AG04449 (cell line): ENCODE data around the gene ARID1B.

ENCODE experiments used
- CTCF ChIA-PET: fragments of 350-600 bp; formaldehyde crosslinking; extraction: SDS; loops from one replicate; lab custom pipeline; 2021; ENCODE audit warnings: antibody characterized with exemption; lab: Yijun Ruan, JAX
- POLR2A ChIA-PET: fragments of 400-600, 350-600 bp; formaldehyde crosslinking; extraction: SDS; loops from one replicate; lab custom pipeline; 2020; ENCODE audit warnings: antibody characterized with exemption, inconsistent platforms; lab: Yijun Ruan, JAX
- DNase-seq: peaks from one replicate; pipeline ENCODE4 v3.0.0-alpha.2; 2010; ENCODE audit warnings: low read depth, low spot score
- H3K4me3 ChIP-seq: 2 replicates; pipeline ENCODE4 v1.5.1; 2011; ENCODE audit warnings: low read depth, mild to moderate bottlenecking, control low read depth, low read length
- TF ChIP-seq, protein P1 (sequence below): IDR thresholded peaks from one replicate; pipeline ENCODE4 v1.5.1; 2011; ENCODE audit warnings: mild to moderate bottlenecking, moderate library complexity, low read length, control low read depth, inconsistent platforms; ENCODE audit not compliant: insufficient read depth; ENCODE audit errors: missing control alignments

Gene ARID1B

DNA sequence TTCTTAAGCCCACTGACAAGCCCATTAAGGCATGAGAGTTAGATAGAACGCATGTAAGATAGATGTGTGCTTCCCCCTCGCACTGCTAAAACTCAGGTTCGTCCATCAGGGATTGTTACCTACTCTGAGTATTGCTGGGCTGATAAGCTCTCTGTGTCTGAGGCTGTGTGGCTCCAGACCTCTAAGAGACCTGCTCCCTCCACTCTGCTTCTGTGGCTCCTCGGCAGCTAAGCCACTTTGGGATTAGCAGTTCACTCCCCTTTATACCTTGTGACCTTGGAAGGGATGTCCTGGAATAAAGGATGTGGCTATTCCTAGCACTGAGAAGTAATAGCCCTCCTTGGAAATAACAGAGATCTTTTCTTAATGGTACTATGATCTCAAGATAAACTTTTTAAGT is 381.3 kb downstream of the ARID1B start:
- CTCF ChIA-PET: interaction anchor here (0.9 to 1.9 kb wide), 3 partner anchors 22 to 117 kb away, joined by 3 to 4 read pairs (median 3); no protein-coding TSS in a partner anchor
- POLR2A ChIA-PET: no interaction called here
- DNase-seq: no peak
- TF ChIP-seq, protein P1, sequence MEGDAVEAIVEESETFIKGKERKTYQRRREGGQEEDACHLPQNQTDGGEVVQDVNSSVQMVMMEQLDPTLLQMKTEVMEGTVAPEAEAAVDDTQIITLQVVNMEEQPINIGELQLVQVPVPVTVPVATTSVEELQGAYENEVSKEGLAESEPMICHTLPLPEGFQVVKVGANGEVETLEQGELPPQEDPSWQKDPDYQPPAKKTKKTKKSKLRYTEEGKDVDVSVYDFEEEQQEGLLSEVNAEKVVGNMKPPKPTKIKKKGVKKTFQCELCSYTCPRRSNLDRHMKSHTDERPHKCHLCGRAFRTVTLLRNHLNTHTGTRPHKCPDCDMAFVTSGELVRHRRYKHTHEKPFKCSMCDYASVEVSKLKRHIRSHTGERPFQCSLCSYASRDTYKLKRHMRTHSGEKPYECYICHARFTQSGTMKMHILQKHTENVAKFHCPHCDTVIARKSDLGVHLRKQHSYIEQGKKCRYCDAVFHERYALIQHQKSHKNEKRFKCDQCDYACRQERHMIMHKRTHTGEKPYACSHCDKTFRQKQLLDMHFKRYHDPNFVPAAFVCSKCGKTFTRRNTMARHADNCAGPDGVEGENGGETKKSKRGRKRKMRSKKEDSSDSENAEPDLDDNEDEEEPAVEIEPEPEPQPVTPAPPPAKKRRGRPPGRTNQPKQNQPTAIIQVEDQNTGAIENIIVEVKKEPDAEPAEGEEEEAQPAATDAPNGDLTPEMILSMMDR: no peak
- H3K4me3 ChIP-seq: no peak overlapping the region

DNA sequence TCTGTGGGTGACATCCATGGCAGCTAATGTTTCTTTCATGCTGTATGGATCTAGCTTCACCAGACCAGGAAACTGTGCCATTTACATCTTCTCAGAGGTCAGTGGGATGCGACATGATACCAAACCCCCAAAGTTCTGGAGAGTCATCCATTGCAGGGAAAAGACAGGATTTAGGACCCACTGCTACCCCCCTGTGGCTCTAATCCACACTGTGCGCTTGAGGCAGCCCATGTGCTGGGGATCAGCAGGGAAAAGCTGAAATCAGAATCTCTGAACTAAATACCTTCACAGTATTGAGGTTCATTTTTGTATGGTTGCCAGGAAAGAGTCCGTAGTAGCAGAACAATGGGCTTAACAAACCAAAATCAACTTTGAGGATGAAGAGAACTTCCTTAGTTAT is 381.7 kb downstream of the ARID1B start:
- H3K4me3 ChIP-seq: no peak overlapping the region
- CTCF ChIA-PET: interaction anchor here (1.1 to 1.9 kb wide), 4 partner anchors 10 to 25 kb away, joined by 4 to 7 read pairs (median 4); no protein-coding TSS in a partner anchor
- DNase-seq: no peak
- TF ChIP-seq, protein P1: no peak
- POLR2A ChIA-PET: no interaction called here

DNA sequence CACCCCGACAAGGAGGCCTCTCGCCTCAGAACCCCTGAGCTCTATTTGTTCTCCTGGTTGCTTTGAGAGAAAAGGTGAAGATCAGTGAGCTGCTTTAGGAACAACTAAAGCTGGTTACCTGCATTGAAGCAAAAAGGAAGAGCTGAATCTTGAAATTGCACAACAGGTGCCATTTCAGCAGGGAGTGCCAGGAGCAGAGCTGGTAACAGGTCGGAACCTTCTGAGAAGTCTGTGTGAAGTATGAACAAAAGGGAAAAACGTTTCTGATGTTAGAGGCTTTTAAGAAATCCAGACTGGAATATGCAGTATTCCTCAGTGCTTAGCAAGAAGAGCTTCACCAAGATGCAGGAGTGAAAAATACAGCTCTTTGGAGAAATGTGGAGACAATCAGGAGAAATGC is 382.2 kb downstream of the ARID1B start:
- no peak for DNase-seq
- ChIA-PET POLR2A (interaction anchor here (0.7 kb wide), 1 partner anchor 540 kb away, joined by 3 read pairs; no protein-coding TSS in a partner anchor), CTCF (interaction anchor here (1.1 to 1.9 kb wide), 4 partner anchors 10 to 24 kb away, joined by 4 to 7 read pairs (median 4); no protein-coding TSS in a partner anchor)
- H3K4me3 ChIP-seq: no peak overlapping the region
- TF ChIP-seq, protein P1: no peak

DNA sequence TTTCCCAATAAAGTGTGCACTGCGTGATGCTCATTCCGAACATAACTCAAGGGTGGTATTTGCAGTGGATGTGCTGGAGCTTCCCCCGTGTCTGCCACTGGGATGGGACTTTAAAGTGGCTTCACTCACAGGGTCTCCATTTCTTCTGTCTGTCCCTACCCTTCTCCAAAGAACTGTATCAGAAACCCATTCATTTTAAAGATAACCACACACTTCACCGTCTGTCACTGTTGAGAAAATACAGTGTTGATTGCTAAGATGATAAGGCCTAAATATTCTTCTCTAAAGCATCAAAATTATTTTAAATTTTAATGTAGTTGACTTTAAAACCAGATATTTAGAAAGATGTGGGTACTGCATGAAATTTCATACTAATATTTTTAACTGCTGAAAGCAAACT is 384.7 kb downstream of the ARID1B start:
- TF ChIP-seq, protein P1: no peak
- DNase-seq: no peak
- POLR2A ChIA-PET: no interaction called here
- CTCF ChIA-PET: interaction anchor here (1.5 kb wide), 1 partner anchor 116 kb away, joined by 6 read pairs; no protein-coding TSS in a partner anchor
- H3K4me3 ChIP-seq: no peak overlapping the region

DNA sequence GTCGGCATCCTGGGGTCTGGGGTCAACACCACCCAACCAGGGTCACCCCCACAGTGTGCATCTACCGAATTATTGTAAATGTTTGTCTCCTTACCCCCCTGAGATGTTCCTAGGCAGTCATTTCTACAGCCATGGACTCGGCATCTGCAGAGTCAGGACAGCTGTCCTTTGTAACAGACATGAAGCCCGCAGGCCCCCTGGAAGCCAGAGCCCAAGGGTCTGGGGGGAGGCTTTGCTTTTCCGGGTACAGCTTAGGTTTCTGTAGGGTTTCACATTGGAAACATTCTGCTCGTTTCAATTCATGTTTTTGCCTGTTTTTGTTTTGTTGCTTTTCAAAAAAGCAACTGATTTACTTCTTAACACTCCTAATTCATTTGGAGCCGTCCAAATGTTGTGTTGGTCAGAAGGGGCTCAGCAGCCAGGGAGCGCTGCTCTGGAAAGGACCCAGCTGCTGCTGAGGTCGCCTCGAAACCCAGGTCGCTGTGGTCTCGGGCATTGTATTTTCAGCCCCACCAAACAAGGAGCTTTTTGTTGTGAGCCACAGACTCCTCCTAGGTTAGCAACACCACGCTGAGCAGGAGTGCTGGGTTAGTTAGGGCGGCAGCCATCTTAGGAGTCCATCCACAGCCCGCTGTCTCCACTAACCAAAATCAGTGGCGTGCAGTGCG is 385.7 kb downstream of the ARID1B start:
- ChIA-PET CTCF (interaction anchor here (1.0 to 2.4 kb wide), 4 partner anchors 9 to 117 kb away, joined by 3 to 7 read pairs (median 6); no protein-coding TSS in a partner anchor), POLR2A (no interaction called here)
- DNase-seq: no peak
- H3K4me3 ChIP-seq: no peak overlapping the region
- TF ChIP-seq, protein P1: no peak

DNA sequence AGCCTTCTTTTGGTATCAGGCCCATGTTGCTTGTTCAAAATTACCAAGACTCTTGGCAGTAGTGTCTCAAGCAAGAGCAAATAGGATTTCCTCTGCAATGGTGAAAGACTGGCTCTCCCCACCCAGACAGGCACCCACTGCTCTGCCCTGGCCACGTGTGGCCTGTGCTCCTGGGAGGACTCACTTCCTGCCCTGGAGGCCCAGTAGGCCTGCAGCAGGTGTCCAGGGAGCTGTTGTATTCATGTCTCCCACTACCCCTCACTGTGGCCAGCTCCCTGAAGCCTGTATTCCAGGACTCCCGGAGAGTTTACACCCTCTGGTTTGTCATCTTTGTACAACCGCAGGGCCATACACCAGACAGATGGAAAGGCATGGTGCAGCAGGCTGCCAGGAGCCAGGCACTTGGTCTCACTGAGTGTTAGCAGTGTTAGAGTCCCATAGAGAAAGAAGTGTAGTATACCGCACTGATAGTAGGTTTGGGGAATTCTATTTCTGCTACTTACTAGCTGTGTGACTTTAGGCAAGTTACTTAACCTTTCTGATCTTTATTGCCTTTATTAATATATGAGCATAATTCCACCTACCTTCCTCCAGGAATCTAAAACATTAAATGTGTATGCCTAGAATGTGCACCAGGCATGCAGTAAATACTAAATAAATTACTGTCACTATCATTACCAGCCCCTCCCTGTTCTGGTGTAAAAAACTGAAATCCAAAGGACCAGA is 386.4 kb downstream of the ARID1B start:
- H3K4me3 ChIP-seq: no peak overlapping the region
- TF ChIP-seq, protein P1: no peak
- POLR2A ChIA-PET: no interaction called here
- DNase-seq: no peak
- CTCF ChIA-PET: interaction anchor here (1.0 to 2.5 kb wide), 4 partner anchors 9 to 21 kb away, joined by 3 to 7 read pairs (median 6); no protein-coding TSS in a partner anchor
